Right lobe of liver (tissue), 6 donors: ENCODE measurements around the gene CTBP1. TPM values are rescaled to one million over a fixed set of nuclear protein-coding genes. Genes with fewer than 3 reads are reported as not detected.

Experiments
- ATAC-seq, 4 donors: fragments of 200-7000 bp; cut with Tn5 transposase; one replicate each; pipeline ENCODE4 v1.9.1; 2020; ENCODE audit warnings: mild to moderate bottlenecking in 4 of 4, moderate library complexity in 4 of 4
- DNase-seq, 3 donors: peaks; one replicate each; pipeline ENCODE4 v3.0.0-alpha.2; 2020
- H3K27ac ChIP-seq, 3 donors: fragments of 200-600 bp; one replicate each; pipeline ENCODE4 v1.8.0; 2022
- H3K27me3 ChIP-seq, 2 donors: fragments of 200-600 bp; one replicate each; pipeline ENCODE4 v1.8.0; 2022
- H3K36me3 ChIP-seq, 4 donors: fragments of 200-600 bp; sonication (generic) in 1 of 4; one replicate each; pipeline versions ENCODE4 v1.5.1 to v1.8.0; 2017 to 2022; ENCODE audit warnings: control low read depth in 1 of 4
- H3K4me1 ChIP-seq, 4 donors: fragments of 200-600 bp; sonication (generic) in 1 of 4; one replicate each; pipeline versions ENCODE4 v1.5.1 to v1.8.0; 2017 to 2022; ENCODE audit warnings: control low read depth in 1 of 4
- H3K4me3 ChIP-seq, 3 donors: fragments of 200-600 bp; one replicate each; pipeline ENCODE4 v1.8.0; 2022
- H3K9me3 ChIP-seq, 4 donors: fragments of 200-600 bp; sonication (generic) in 1 of 4; one replicate each; pipeline versions ENCODE4 v1.5.1 to v1.8.0; 2017 to 2022; ENCODE audit warnings: control low read depth in 1 of 4
- CTCF ChIP-seq, 4 donors: fragments of 200-600 bp in 3 of 4; fragments of 450-650 bp in 1 of 4; IDR thresholded peaks; one replicate each; pipeline versions ENCODE4 v1.5.1 to v1.8.0; 2016 to 2022; ENCODE audit warnings: antibody characterized with exemption in 4 of 4, mild to moderate bottlenecking in 2 of 4
- POLR2A ChIP-seq: fragments of 450-650 bp; IDR thresholded peaks from one replicate; pipeline ENCODE4 v1.6.1; 2017; ENCODE audit warnings: antibody characterized with exemption, mild to moderate bottlenecking
- WGBS: methylation state at CpG from one replicate; pipeline ENCODE4 v1.1.6; 2018; ENCODE audit warnings: low coverage, low lambda C conversion rate; ENCODE audit not compliant: insufficient coverage; ENCODE audit errors: missing lambda C conversion rate; 5-methylcytosine and 5-hydroxymethylcytosine counted together
- intact Hi-C, 2 donors: fragments of 100-400 bp; cut with DNase I; formaldehyde crosslinking; loops; one replicate each; pipeline versions ENCODE4 v1.11.2 to v1.14.1; 2022
- total RNA-seq, 6 experiments: library from RNA; depleted of rRNA in 2 of 6; stranded (reverse); fragments of >200 nt in 2 of 6; fragmentation: NEBNext Ultra II Directional in 3 of 6; extraction: Animal tissue kit (Norgen Biotek cat#: 25700) in 3 of 6; gene quantifications; one replicate each; pipeline versions ENCODE4 v1.1.0 to v1.2.4, GENCODE V29; 2016 to 2023
- donor health status: DM: no; HTN: yes; CAD: no.
- donor health status: DM: no; HTN: no; CAD: no.
- donor health status: DM: no; HTN: no; CAD: no.
- donor health status: DM: no; HTN: yes; CAD: no.
- donor health status: DM: no; HTN: yes; CAD: no.

The CTBP1 gene
- total RNA-seq, 6 experiments from 2014 or later: 74.8 to 85.5 (median 79.4) TPM

GRCh38 chr4:1194010-1194900, 54.7 kb downstream of the CTBP1 start:
- intact Hi-C loops: no loop called here
- H3K27ac ChIP-seq: peak overlapping the region; percentile 10 to 51 (median 18)
- peaks cover 2 to 21% (median 12%) of the 10 kb centered on the region in 4 donors for H3K4me1 ChIP-seq
- TF ChIP-seq POLR2A (no peak), CTCF (IDR thresholded peaks at IDR 0.05) (no peak)
- no peaks in the 10 kb centered on the region for H3K9me3 ChIP-seq
- DNase-seq (peak in 2 of 3 donors; percentile 35 to 54), ATAC-seq (no peak)
- no peaks in the 10 kb centered on the region for H3K36me3 ChIP-seq
- WGBS: 73% methylated on average over 14 of the region's 52 CpGs
- no peaks in the 10 kb centered on the region for H3K27me3 ChIP-seq
- no peak overlapping the region for H3K4me3 ChIP-seq

GRCh38 chr4:1193206-1194009, 55.5 kb downstream of the CTBP1 start:
- DNase-seq: peak in 2 of 3 donors; percentile 20 to 48
- H3K9me3 ChIP-seq: no peaks in the 10 kb centered on the region
- H3K4me1 ChIP-seq: peaks cover 2 to 21% (median 12%) of the 10 kb centered on the region in 4 donors
- H3K36me3 ChIP-seq: no peaks in the 10 kb centered on the region
- peak overlapping the region in 1 of 3 donors; percentile 51 for H3K27ac ChIP-seq
- no peak overlapping the region for H3K4me3 ChIP-seq
- WGBS: 38% methylated on average over 20 of the region's 28 CpGs
- no peaks in the 10 kb centered on the region for H3K27me3 ChIP-seq
- TF ChIP-seq POLR2A (no peak), CTCF (IDR thresholded peaks at IDR 0.05) (no peak)
- no peak for ATAC-seq
- intact Hi-C loops: no loop called here

- DNase-seq: peak; percentile 62 to 69 (median 68)
- intact Hi-C loops: no loop called here
Observed at GRCh38 chr4:1192493-1193205, 56.3 kb downstream of the CTBP1 start.

GRCh38 chr4:1192091-1192492, 56.8 kb downstream of the CTBP1 start:
- no peaks in the 10 kb centered on the region for H3K27me3 ChIP-seq
- 0% methylated on average over 1 of the region's 4 CpGs for WGBS
- H3K4me3 ChIP-seq: no peak overlapping the region
- ATAC-seq (peak; percentile 94 to 97 (median 95)), DNase-seq (peak; percentile 86)
- peak overlapping the region; percentile 69 to 76 (median 75) for H3K27ac ChIP-seq
- intact Hi-C loops: no loop called here
- no peak for TF ChIP-seq POLR2A
- TF ChIP-seq CTCF (IDR thresholded peaks at IDR 0.05): no peak
- H3K4me1 ChIP-seq: peaks cover 2 to 21% (median 12%) of the 10 kb centered on the region in 4 donors
- H3K9me3 ChIP-seq: no peaks in the 10 kb centered on the region
- H3K36me3 ChIP-seq: no peaks in the 10 kb centered on the region

More at GRCh38 chr4:1192493-1193205, 56.3 kb downstream of the CTBP1 start:
- no peak for TF ChIP-seq POLR2A
- Histone ChIP-seq H3K4me3 (no peak overlapping the region), H3K27me3 (no peaks in the 10 kb centered on the region), H3K4me1 (peaks cover 2 to 21% (median 12%) of the 10 kb centered on the region in 4 donors), H3K36me3 (no peaks in the 10 kb centered on the region), H3K9me3 (no peaks in the 10 kb centered on the region), H3K27ac (peak overlapping the region; percentile 69 to 76 (median 75))
- ATAC-seq: peak; percentile 76 to 87 (median 84)
- 17% methylated on average over 3 of the region's 13 CpGs for WGBS
